GM03348 (cell line): ENCODE measurements around the gene ABCG8.

ENCODE experiments used
- DNase-seq: peaks from one replicate; pipeline ENCODE4 v3.0.0; 2012; ENCODE audit warnings: low spot score

ABCG8 gene

DNA sequence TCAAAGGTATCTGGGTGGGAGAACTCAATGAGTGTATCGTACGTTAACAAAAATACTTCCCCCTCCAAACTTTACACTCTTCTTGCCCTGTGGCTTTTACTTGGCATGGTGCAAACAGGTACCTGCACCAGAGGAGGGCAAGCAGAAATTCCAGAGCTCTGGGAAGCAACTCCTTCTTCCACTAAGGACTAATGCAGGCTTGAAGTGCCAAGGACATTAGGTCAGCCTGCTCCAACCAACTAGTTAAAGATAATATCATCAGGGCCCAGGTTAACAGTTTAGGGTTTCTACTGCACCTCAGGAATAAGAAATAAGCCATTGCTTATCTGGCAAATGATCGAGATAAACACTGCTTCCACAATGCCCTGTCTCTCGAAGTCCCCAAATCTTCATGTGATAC is 86.7 kb downstream of the ABCG8 start:
- no peak for DNase-seq

DNA sequence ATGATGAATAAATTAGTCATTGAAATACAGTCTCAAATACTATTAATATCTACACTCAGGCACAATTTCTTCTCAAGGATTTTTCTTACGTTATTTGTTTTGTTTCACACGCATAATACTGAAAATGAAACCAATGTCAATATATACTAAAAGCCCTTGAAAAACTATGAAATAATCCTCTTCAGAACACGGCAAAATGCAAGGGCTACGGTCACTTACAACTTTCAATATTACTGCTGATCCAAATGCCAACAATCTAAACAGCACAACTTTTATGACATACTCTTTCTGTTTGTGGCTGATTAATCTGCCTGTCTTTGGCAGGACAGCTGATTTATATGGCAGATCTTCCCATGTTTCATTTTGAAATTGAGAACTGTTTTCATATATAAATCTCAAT is 88.7 kb downstream of the ABCG8 start:
- no peak for DNase-seq

DNA sequence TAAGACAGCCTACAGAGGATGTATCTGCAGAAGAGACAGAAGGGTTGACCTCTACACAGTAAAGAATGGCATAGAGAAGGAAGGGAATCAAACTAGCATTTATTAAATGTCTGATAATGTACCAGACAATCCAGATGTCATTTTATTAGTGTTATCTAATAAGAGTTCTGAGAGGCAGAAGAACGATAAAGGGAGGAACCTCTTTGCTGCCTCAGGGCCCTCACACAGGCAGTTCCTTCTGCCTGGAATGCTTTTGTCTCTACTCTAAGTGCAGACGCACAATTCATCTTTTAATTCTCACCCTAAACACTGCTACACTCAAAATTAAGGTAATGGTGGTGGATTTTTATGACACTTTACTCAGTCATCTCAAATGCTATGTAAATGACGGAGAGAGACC is 92.5 kb downstream of the ABCG8 start:
- no peak for DNase-seq
